Skeletal muscle satellite cell (primary cell): ENCODE measurements around the gene SLC26A5.

Source experiments
- H3K27me3 ChIP-seq: 2 replicates; pipeline ENCODE4 v1.7.0; 2013; ENCODE audit warnings: low read length; ENCODE audit not compliant: control insufficient read depth, insufficient read depth
- H3K36me3 ChIP-seq: 2 replicates; pipeline ENCODE4 v1.7.0; 2013; ENCODE audit warnings: mild to moderate bottlenecking, control low read depth, low read length; ENCODE audit not compliant: insufficient read depth
- H3K4me1 ChIP-seq: 2 replicates; pipeline ENCODE4 v1.7.0; 2013; ENCODE audit warnings: low read length; ENCODE audit not compliant: control insufficient read depth, insufficient read depth
- H3K4me2 ChIP-seq: 2 replicates; pipeline ENCODE4 v1.7.0; 2013; ENCODE audit warnings: mild to moderate bottlenecking, low read length
- H3K4me3 ChIP-seq: 2 replicates; pipeline ENCODE4 v1.7.0; 2013; ENCODE audit warnings: low read length
- H3K9ac ChIP-seq: 2 replicates; pipeline ENCODE4 v1.7.0; 2013; ENCODE audit warnings: mild to moderate bottlenecking, low read depth, low read length, moderate library complexity
- H3K9me3 ChIP-seq: replicated peaks from 2 replicates; pipeline ENCODE4 v1.7.0; 2013; ENCODE audit warnings: mild to moderate bottlenecking, control low read depth, low read length

SLC26A5 gene

GRCh38 chr7:103396471-103396870, 49.5 kb downstream of the SLC26A5 start:
- H3K4me1 ChIP-seq: no peaks in the 10 kb centered on the region
- no peaks in the 10 kb centered on the region for H3K9me3 ChIP-seq
- H3K36me3 ChIP-seq: no peaks in the 10 kb centered on the region
- peaks cover 3% of the 10 kb centered on the region for H3K27me3 ChIP-seq
- no peak overlapping the region for H3K4me2 ChIP-seq
- no peak overlapping the region for H3K4me3 ChIP-seq
- no peak overlapping the region for H3K9ac ChIP-seq

- no peak overlapping the region for H3K9ac ChIP-seq
- H3K4me3 ChIP-seq: no peak overlapping the region
- no peaks in the 10 kb centered on the region for H3K36me3 ChIP-seq
- H3K4me1 ChIP-seq: no peaks in the 10 kb centered on the region
- H3K9me3 ChIP-seq: no peaks in the 10 kb centered on the region
- H3K4me2 ChIP-seq: no peak overlapping the region
- H3K27me3 ChIP-seq: peaks cover 4% of the 10 kb centered on the region
These were observed 50.9 kb downstream of the SLC26A5 start for GRCh38 chr7:103395071-103395470.

GRCh38 chr7:103394566-103394965, 51.4 kb downstream of the SLC26A5 start:
- H3K36me3 ChIP-seq: no peaks in the 10 kb centered on the region
- peaks cover 7% of the 10 kb centered on the region for H3K27me3 ChIP-seq
- H3K4me3 ChIP-seq: no peak overlapping the region
- H3K9me3 ChIP-seq: no peaks in the 10 kb centered on the region
- no peak overlapping the region for H3K9ac ChIP-seq
- H3K4me2 ChIP-seq: no peak overlapping the region
- no peaks in the 10 kb centered on the region for H3K4me1 ChIP-seq

GRCh38 chr7:103391976-103392375, 54.0 kb downstream of the SLC26A5 start:
- no peak overlapping the region for H3K4me2 ChIP-seq
- no peaks in the 10 kb centered on the region for H3K9me3 ChIP-seq
- no peak overlapping the region for H3K4me3 ChIP-seq
- no peak overlapping the region for H3K9ac ChIP-seq
- no peaks in the 10 kb centered on the region for H3K36me3 ChIP-seq
- peaks cover 17% of the 10 kb centered on the region for H3K27me3 ChIP-seq
- H3K4me1 ChIP-seq: no peaks in the 10 kb centered on the region

- Histone ChIP-seq H3K4me1 (no peaks in the 10 kb centered on the region), H3K27me3 (peaks cover 17% of the 10 kb centered on the region), H3K9me3 (no peaks in the 10 kb centered on the region), H3K4me3 (no peak overlapping the region), H3K36me3 (no peaks in the 10 kb centered on the region), H3K9ac (no peak overlapping the region), H3K4me2 (no peak overlapping the region)
These were observed 54.9 kb downstream of the SLC26A5 start for GRCh38 chr7:103391150-103391549.

- H3K36me3 ChIP-seq: no peaks in the 10 kb centered on the region
- H3K4me2 ChIP-seq: no peak overlapping the region
- H3K4me3 ChIP-seq: no peak overlapping the region
- peaks cover 13% of the 10 kb centered on the region for H3K27me3 ChIP-seq
- H3K4me1 ChIP-seq: no peaks in the 10 kb centered on the region
- H3K9me3 ChIP-seq: no peaks in the 10 kb centered on the region
- no peak overlapping the region for H3K9ac ChIP-seq
These were observed 56.7 kb downstream of the SLC26A5 start for GRCh38 chr7:103389263-103389662.

- H3K4me1 ChIP-seq: no peaks in the 10 kb centered on the region
- no peak overlapping the region for H3K9ac ChIP-seq
- H3K4me3 ChIP-seq: no peak overlapping the region
- peaks cover 13% of the 10 kb centered on the region for H3K27me3 ChIP-seq
- H3K9me3 ChIP-seq: no peaks in the 10 kb centered on the region
- H3K4me2 ChIP-seq: no peak overlapping the region
- H3K36me3 ChIP-seq: no peaks in the 10 kb centered on the region
These were observed 57.4 kb downstream of the SLC26A5 start for GRCh38 chr7:103388469-103389140.

GRCh38 chr7:103387242-103387641, 58.8 kb downstream of the SLC26A5 start:
- H3K9me3 ChIP-seq: no peaks in the 10 kb centered on the region
- H3K27me3 ChIP-seq: peaks cover 13% of the 10 kb centered on the region
- H3K9ac ChIP-seq: no peak overlapping the region
- no peaks in the 10 kb centered on the region for H3K4me1 ChIP-seq
- no peak overlapping the region for H3K4me2 ChIP-seq
- no peaks in the 10 kb centered on the region for H3K36me3 ChIP-seq
- H3K4me3 ChIP-seq: no peak overlapping the region

GRCh38 chr7:103382032-103382402, 64.0 kb downstream of the SLC26A5 start:
- H3K4me3 ChIP-seq: no peak overlapping the region
- no peaks in the 10 kb centered on the region for H3K36me3 ChIP-seq
- H3K27me3 ChIP-seq: peaks cover 18% of the 10 kb centered on the region
- H3K9ac ChIP-seq: no peak overlapping the region
- H3K4me2 ChIP-seq: no peak overlapping the region
- no peaks in the 10 kb centered on the region for H3K4me1 ChIP-seq
- no peaks in the 10 kb centered on the region for H3K9me3 ChIP-seq

GRCh38 chr7:103381280-103382031, 64.6 kb downstream of the SLC26A5 start:
- no peak overlapping the region for H3K4me3 ChIP-seq
- no peaks in the 10 kb centered on the region for H3K36me3 ChIP-seq
- H3K9me3 ChIP-seq: no peaks in the 10 kb centered on the region
- no peaks in the 10 kb centered on the region for H3K4me1 ChIP-seq
- H3K9ac ChIP-seq: no peak overlapping the region
- peaks cover 19% of the 10 kb centered on the region for H3K27me3 ChIP-seq
- no peak overlapping the region for H3K4me2 ChIP-seq

GRCh38 chr7:103380395-103381191, 65.4 kb downstream of the SLC26A5 start:
- H3K4me2 ChIP-seq: no peak overlapping the region
- H3K36me3 ChIP-seq: no peaks in the 10 kb centered on the region
- no peaks in the 10 kb centered on the region for H3K9me3 ChIP-seq
- H3K4me3 ChIP-seq: no peak overlapping the region
- peaks cover 19% of the 10 kb centered on the region for H3K27me3 ChIP-seq
- H3K9ac ChIP-seq: no peak overlapping the region
- H3K4me1 ChIP-seq: no peaks in the 10 kb centered on the region
